ENCODE results near the gene CA9. TPM values are rescaled to one million over a fixed set of nuclear protein-coding genes. Genes with fewer than 3 reads are reported as not detected.

The CA9 gene
- total RNA-seq, 4 donors from 2014 or later, result not detected

GRCh38 chr9:35682520-35683315 is 9.0 kb downstream of the CA9 start:
- Histone ChIP-seq H3K4me3 (replicated peaks in 1 of 3) (no peak overlapping the region), H3K36me3 (peaks cover 0 to 6% of the 10 kb centered on the region in 2 donors), H3K27me3 (no peaks in the 10 kb centered on the region), H3K4me1 (no peaks in the 10 kb centered on the region), H3K27ac (no peak overlapping the region), H3K9me3 (no peaks in the 10 kb centered on the region)
- DNase-seq, result no peak
- TF ChIP-seq POLR2A (IDR thresholded peaks at IDR 0.05), result no peak
- TF ChIP-seq, protein P1, sequence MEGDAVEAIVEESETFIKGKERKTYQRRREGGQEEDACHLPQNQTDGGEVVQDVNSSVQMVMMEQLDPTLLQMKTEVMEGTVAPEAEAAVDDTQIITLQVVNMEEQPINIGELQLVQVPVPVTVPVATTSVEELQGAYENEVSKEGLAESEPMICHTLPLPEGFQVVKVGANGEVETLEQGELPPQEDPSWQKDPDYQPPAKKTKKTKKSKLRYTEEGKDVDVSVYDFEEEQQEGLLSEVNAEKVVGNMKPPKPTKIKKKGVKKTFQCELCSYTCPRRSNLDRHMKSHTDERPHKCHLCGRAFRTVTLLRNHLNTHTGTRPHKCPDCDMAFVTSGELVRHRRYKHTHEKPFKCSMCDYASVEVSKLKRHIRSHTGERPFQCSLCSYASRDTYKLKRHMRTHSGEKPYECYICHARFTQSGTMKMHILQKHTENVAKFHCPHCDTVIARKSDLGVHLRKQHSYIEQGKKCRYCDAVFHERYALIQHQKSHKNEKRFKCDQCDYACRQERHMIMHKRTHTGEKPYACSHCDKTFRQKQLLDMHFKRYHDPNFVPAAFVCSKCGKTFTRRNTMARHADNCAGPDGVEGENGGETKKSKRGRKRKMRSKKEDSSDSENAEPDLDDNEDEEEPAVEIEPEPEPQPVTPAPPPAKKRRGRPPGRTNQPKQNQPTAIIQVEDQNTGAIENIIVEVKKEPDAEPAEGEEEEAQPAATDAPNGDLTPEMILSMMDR (IDR thresholded peaks at IDR 0.05), result no peak
- WGBS, 2 donors, result 85 to 89% methylated on average over 10 of the region's 10 CpGs
- intact Hi-C loops (cut with DNase I), result no loop called here

GRCh38 chr9:35683323-35683722 is 9.6 kb downstream of the CA9 start:
- Histone ChIP-seq H3K36me3 (peaks cover 0 to 6% of the 10 kb centered on the region in 2 donors), H3K4me1 (no peaks in the 10 kb centered on the region), H3K9me3 (no peaks in the 10 kb centered on the region), H3K4me3 (replicated peaks in 1 of 3) (no peak overlapping the region), H3K27ac (no peak overlapping the region), H3K27me3 (no peaks in the 10 kb centered on the region)
- no peak for DNase-seq
- TF ChIP-seq POLR2A (IDR thresholded peaks at IDR 0.05), result no peak
- TF ChIP-seq, protein P1 (IDR thresholded peaks at IDR 0.05), result no peak
- 61 to 66% methylated on average over 2 of the region's 2 CpGs for WGBS, 2 donors
- intact Hi-C loops (cut with DNase I), result no loop called here

- H3K4me1 ChIP-seq, result peaks cover 2% of the 10 kb centered on the region in 2 donors
- WGBS, 2 donors, result 92% methylated on average over 7 to 10 of the region's 10 CpGs
- H3K27me3 ChIP-seq, result no peaks in the 10 kb centered on the region
- H3K9me3 ChIP-seq, result no peaks in the 10 kb centered on the region
- TF ChIP-seq POLR2A (IDR thresholded peaks at IDR 0.05), result no peak
- TF ChIP-seq, protein P1 (IDR thresholded peaks at IDR 0.05), result no peak
- intact Hi-C loops (cut with DNase I), result no loop called here
- H3K4me3 ChIP-seq (replicated peaks in 1 of 3), result no peak overlapping the region
- no peak overlapping the region for H3K27ac ChIP-seq
- DNase-seq, result no peak
- peaks cover 0 to 6% of the 10 kb centered on the region in 2 donors for H3K36me3 ChIP-seq
These were observed 11.2 kb downstream of the CA9 start for GRCh38 chr9:35684921-35685320.

GRCh38 chr9:35685506-35685905 is 11.8 kb downstream of the CA9 start:
- intact Hi-C loops (cut with DNase I), result no loop called here
- DNase-seq, result no peak
- H3K4me1 ChIP-seq, result peaks cover 5 to 6% of the 10 kb centered on the region in 2 donors
- no peak overlapping the region for H3K4me3 ChIP-seq (replicated peaks in 1 of 3)
- H3K27me3 ChIP-seq, result no peaks in the 10 kb centered on the region
- TF ChIP-seq, protein P1 (IDR thresholded peaks at IDR 0.05), result no peak
- no peak for TF ChIP-seq POLR2A (IDR thresholded peaks at IDR 0.05)
- 89% methylated on average over 13 of the region's 13 CpGs for WGBS, 2 donors
- H3K27ac ChIP-seq, result no peak overlapping the region
- H3K9me3 ChIP-seq, result no peaks in the 10 kb centered on the region
- peaks cover 0 to 6% of the 10 kb centered on the region in 2 donors for H3K36me3 ChIP-seq
